NCI-H774 (cell line): ENCODE data around the gene COL6A2.
"Not testable (repeated sequence)": the region's sequence is repeated elsewhere in the genome, so short reads cannot be mapped to it uniquely, and the experiment has no call there.

Source experiments
- DNase-seq: peaks from one replicate; lab custom pipeline; 2025; lab: John Stamatoyannopoulos, UW

Gene COL6A2

GRCh38 chr21:46094401-46095082, 3.4 kb upstream of the COL6A2 start:
- DNase-seq: no peak

GRCh38 chr21:46095083-46095719, 2.7 kb upstream of the COL6A2 start:
- no peak for DNase-seq

GRCh38 chr21:46095814-46096595, 1.9 kb upstream of the COL6A2 start:
- no peak for DNase-seq

- DNase-seq: no peak
Observed at GRCh38 chr21:46096596-46097335, 1.1 kb upstream of the COL6A2 start.

- DNase-seq: no peak
Observed at GRCh38 chr21:46098303-46099141, 610 bp downstream of the COL6A2 start.

GRCh38 chr21:46099476-46099875, 1.6 kb downstream of the COL6A2 start:
- DNase-seq: no peak

- no peak for DNase-seq
Observed at GRCh38 chr21:46100020-46100419, 2.1 kb downstream of the COL6A2 start.

GRCh38 chr21:46100426-46100825, 2.5 kb downstream of the COL6A2 start:
- DNase-seq: no peak

GRCh38 chr21:46100906-46101305, 3.0 kb downstream of the COL6A2 start:
- DNase-seq: no peak

GRCh38 chr21:46104104-46104503, 6.2 kb downstream of the COL6A2 start:
- DNase-seq: no peak

- DNase-seq: not testable (repeated sequence)
Observed at GRCh38 chr21:46107376-46107775, 9.5 kb downstream of the COL6A2 start.

GRCh38 chr21:46108827-46109312, 11.0 kb downstream of the COL6A2 start:
- no peak for DNase-seq

GRCh38 chr21:46109313-46110221, 11.7 kb downstream of the COL6A2 start:
- no peak for DNase-seq

GRCh38 chr21:46110499-46111192, 12.7 kb downstream of the COL6A2 start:
- no peak for DNase-seq

- DNase-seq: no peak
Observed at GRCh38 chr21:46111193-46111571, 13.3 kb downstream of the COL6A2 start.

- no peak for DNase-seq
Observed at GRCh38 chr21:46111857-46112724, 14.2 kb downstream of the COL6A2 start.

GRCh38 chr21:46112725-46113215, 14.9 kb downstream of the COL6A2 start:
- DNase-seq: no peak

GRCh38 chr21:46113497-46114176, 15.7 kb downstream of the COL6A2 start:
- no peak for DNase-seq
